Activated CD4-positive, alpha-beta T cell treated with anti-CD3 and anti-CD28 coated beads, Interleukin-2, amount 50 U/mL, for 48 hours (primary cell): Measurements from ENCODE around the gene ASPN.

ENCODE experiments used
- DNase-seq, 2 experiments: peaks; one replicate each; pipeline ENCODE4 v3.0.0-alpha.2; 2020

ASPN gene

DNA sequence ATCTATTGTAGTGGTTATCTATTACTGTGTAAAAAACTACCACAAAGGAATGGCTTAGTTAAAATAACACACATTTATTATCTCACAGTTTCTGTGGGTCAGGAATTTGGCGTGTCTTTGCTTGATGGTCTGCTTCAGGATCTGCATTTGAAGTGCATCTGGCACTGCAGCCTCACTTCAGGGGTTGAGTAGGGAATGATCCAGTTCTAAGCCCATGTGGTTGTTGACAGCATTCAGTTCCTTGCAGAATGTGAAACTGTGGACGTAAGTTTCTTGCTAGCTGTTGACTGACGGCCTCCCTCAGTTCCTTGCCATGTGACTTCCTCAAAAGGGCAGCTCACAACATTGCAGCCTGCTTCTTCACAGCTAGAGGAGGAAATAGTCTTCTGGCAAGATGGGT, 75.8 kb downstream of the ASPN start:
- DNase-seq: peak; percentile 1 to 9
